GM18868 (cell line): ENCODE data around the gene SMAD3.

Experiments
- ATAC-seq: cut with Tn5 transposase; IDR thresholded peaks from one replicate; pipeline ENCODE4 v1.9.1; 2021; ENCODE audit warnings: mild to moderate bottlenecking, moderate library complexity; ENCODE audit not compliant: unreplicated experiment

Gene SMAD3

GRCh38 chr15:67124911-67125588, 59.6 kb downstream of the SMAD3 start:
- no peak for ATAC-seq

- no peak for ATAC-seq
Measured at GRCh38 chr15:67125589-67126502, 60.4 kb downstream of the SMAD3 start.

GRCh38 chr15:67126551-67127330, 61.3 kb downstream of the SMAD3 start:
- ATAC-seq: no peak

GRCh38 chr15:67127331-67127664, 61.9 kb downstream of the SMAD3 start:
- ATAC-seq: no peak

- no peak for ATAC-seq
Measured at GRCh38 chr15:67127965-67128364, 62.6 kb downstream of the SMAD3 start.

- no peak for ATAC-seq
Measured at GRCh38 chr15:67130166-67130565, 64.8 kb downstream of the SMAD3 start.

- no peak for ATAC-seq
Measured at GRCh38 chr15:67130673-67131601, 65.5 kb downstream of the SMAD3 start.

GRCh38 chr15:67132276-67132675, 66.9 kb downstream of the SMAD3 start:
- no peak for ATAC-seq

- ATAC-seq: no peak
Measured at GRCh38 chr15:67133026-67133425, 67.6 kb downstream of the SMAD3 start.

- ATAC-seq: peak; percentile 13
Measured at GRCh38 chr15:67133738-67134066, 68.3 kb downstream of the SMAD3 start.

GRCh38 chr15:67134067-67134838, 68.9 kb downstream of the SMAD3 start:
- peak; percentile 71 for ATAC-seq

GRCh38 chr15:67134871-67135492, 69.6 kb downstream of the SMAD3 start:
- no peak for ATAC-seq

GRCh38 chr15:67135494-67135893, 70.1 kb downstream of the SMAD3 start:
- ATAC-seq: no peak

GRCh38 chr15:67136802-67137201, 71.4 kb downstream of the SMAD3 start:
- ATAC-seq: no peak

GRCh38 chr15:67137319-67137718, 71.9 kb downstream of the SMAD3 start:
- ATAC-seq: no peak

- no peak for ATAC-seq
Measured at GRCh38 chr15:67137951-67138848, 72.8 kb downstream of the SMAD3 start.

- ATAC-seq: no peak
Measured at GRCh38 chr15:67138891-67139855, 73.8 kb downstream of the SMAD3 start.
